Bronchial epithelial cell (primary cell): ENCODE data around the gene MRPL20. TPM values are rescaled to one million over a fixed set of nuclear protein-coding genes. Genes with fewer than 3 reads are reported as not detected.
"Not testable (repeated sequence)": the region's sequence is repeated elsewhere in the genome, so short reads cannot be mapped to it uniquely, and the experiment has no call there.

Source experiments
- DNase-seq: peaks from one replicate; pipeline ENCODE4 v3.0.0-alpha.2; 2010; ENCODE audit warnings: low read depth
- FAIRE-seq: peaks from 2 replicates; lab custom pipeline; 2011; peaks lifted over from hg19 to GRCh38; lab: Jason Lieb, UNC
- H3K27me3 ChIP-seq: 2 replicates; pipeline ENCODE4 v1.5.1; 2011; ENCODE audit warnings: low read length; ENCODE audit not compliant: control insufficient read depth, insufficient read depth
- H3K36me3 ChIP-seq: 2 replicates; pipeline ENCODE4 v1.5.1; 2011; ENCODE audit warnings: low read length; ENCODE audit not compliant: control insufficient read depth, insufficient read depth
- H3K4me3 ChIP-seq: 2 replicates; pipeline ENCODE4 v1.5.1; 2011; ENCODE audit warnings: mild to moderate bottlenecking, low read depth, low read length, control low read depth
- CTCF ChIP-seq: IDR thresholded peaks from 2 replicates; pipeline ENCODE4 v1.5.1; 2011; ENCODE audit warnings: mild to moderate bottlenecking, moderate library complexity, low read length, control low read depth, inconsistent platforms; ENCODE audit not compliant: insufficient read depth, severe bottlenecking
- total RNA-seq: library from RNA; depleted of rRNA; stranded (reverse); fragments of >200 nt; gene quantifications from 2 replicates; pipeline ENCODE4 v1.2.1, GENCODE V29; 2014

Gene MRPL20
- total RNA-seq, 1 donor from 2014 or later: 46.3 TPM

- peaks cover 57% of the 10 kb centered on the region for H3K36me3 ChIP-seq
- no peak overlapping the region for H3K4me3 ChIP-seq
- no peak for FAIRE-seq
- no peaks in the 10 kb centered on the region for H3K27me3 ChIP-seq
- TF ChIP-seq CTCF: no peak
- no peak for DNase-seq
Observed at GRCh38 chr1:1390675-1391074, 16.4 kb downstream of the MRPL20 start.

GRCh38 chr1:1388078-1388472 lies 19.0 kb downstream of the MRPL20 start:
- H3K27me3 ChIP-seq: no peaks in the 10 kb centered on the region
- FAIRE-seq (no peak), DNase-seq (no peak)
- peaks cover 41% of the 10 kb centered on the region for H3K36me3 ChIP-seq
- no peak overlapping the region for H3K4me3 ChIP-seq
- no peak for TF ChIP-seq CTCF

- DNase-seq (no peak), FAIRE-seq (no peak)
- no peak overlapping the region for H3K4me3 ChIP-seq
- no peaks in the 10 kb centered on the region for H3K27me3 ChIP-seq
- no peak for TF ChIP-seq CTCF
- peaks cover 37% of the 10 kb centered on the region for H3K36me3 ChIP-seq
Observed at GRCh38 chr1:1387098-1388077, 19.7 kb downstream of the MRPL20 start.

GRCh38 chr1:1385931-1386330 lies 21.2 kb downstream of the MRPL20 start:
- Histone ChIP-seq H3K27me3 (no peaks in the 10 kb centered on the region), H3K4me3 (no peak overlapping the region), H3K36me3 (peaks cover 32% of the 10 kb centered on the region)
- FAIRE-seq (no peak), DNase-seq (no peak)
- no peak for TF ChIP-seq CTCF

- not testable (repeated sequence) for H3K27me3 ChIP-seq, H3K4me3 ChIP-seq, DNase-seq, FAIRE-seq
- H3K36me3 ChIP-seq: peaks cover 28% of the 10 kb centered on the region
Observed at GRCh38 chr1:1385339-1385738, 21.8 kb downstream of the MRPL20 start.

GRCh38 chr1:1381294-1381693 lies 25.8 kb downstream of the MRPL20 start:
- Histone ChIP-seq H3K4me3 (no peak overlapping the region), H3K27me3 (no peaks in the 10 kb centered on the region), H3K36me3 (peaks cover 9% of the 10 kb centered on the region)
- no peak for TF ChIP-seq CTCF
- no peak for DNase-seq
- FAIRE-seq: no peak
